ENCODE results near the gene RPS23. TPM values are rescaled to one million over a fixed set of nuclear protein-coding genes. Genes with fewer than 3 reads are reported as not detected.

RPS23 gene
- total and polyA plus RNA-seq, 2 experiments from 2014 or later = 2,261 to 3,526 TPM

GRCh38 chr5:82275216-82275664, 2.9 kb downstream of the RPS23 start:
- Histone ChIP-seq H3K27ac (ENCODE audit: low read depth) (peak overlapping the region; percentile 92), H3K4me1 (ENCODE audit: insufficient read depth) (peaks cover 41% of the 10 kb centered on the region), H3F3A (replicated peaks; ENCODE audit: low read depth) (peaks cover 27% of the 10 kb centered on the region), H3K4me2 (no peak overlapping the region), H3K4me3 (peak overlapping the region; percentile 17; the same call in 1 of the 2 replicates), H3K27me3 (ENCODE audit: insufficient read depth) (no peaks in the 10 kb centered on the region), H2AFZ (no peak overlapping the region), H3K36me3 (ENCODE audit: insufficient read depth) (peaks cover 29% of the 10 kb centered on the region), H3K79me2 (replicated peaks; ENCODE audit: insufficient read depth) (peaks cover 22% of the 10 kb centered on the region), H4K20me1 (replicated peaks; ENCODE audit: insufficient read depth) (no peaks in the 10 kb centered on the region; the same call in none of the 2 replicates), H3K9me2 (ENCODE audit: insufficient read depth) (no peaks in the 10 kb centered on the region)
- no peak for TF ChIP-seq JUNB (IDR thresholded peaks at IDR 0.05; ENCODE audit: unreplicated experiment)
- TF ChIP-seq POLR2AphosphoS5 (IDR thresholded peaks at IDR 0.05; ENCODE audit: low read depth) = no peak
- TF ChIP-seq ZNF462 (CRISPR knock-in tag; IDR thresholded peaks at IDR 0.05) = no peak
- no peak for TF ChIP-seq REST (IDR thresholded peaks at IDR 0.05; ENCODE audit: unreplicated experiment)
- Mint-ChIP-seq H3K27ac (peak overlapping the region; percentile 43), H3K4me1 (peaks cover 58% of the 10 kb centered on the region), H3K9me3 (no peaks in the 10 kb centered on the region), H3K27me3 (ENCODE audit: insufficient read depth, low read depth, poor library complexity) (peaks cover 26% of the 10 kb centered on the region), H3K4me3 (peak overlapping the region; percentile 44; the same call in 2 of the 3 replicates), H3K36me3 (ENCODE audit: low read depth) (peaks cover 60% of the 10 kb centered on the region)
- ATAC-seq (no peak), DNase-seq (ENCODE audit: low spot score) (no peak)

Measured in GM23338 (cell line).